Endothelial cell of umbilical vein (primary cell): ENCODE measurements around the gene KRTAP10-10.

Experiments used
- CTCF ChIP-seq, 2 donors: IDR thresholded peaks; 1 replicate in 1 of 2; 2 replicates in 1 of 2; pipeline ENCODE4 v1.5.1; 2011; ENCODE audit warnings: low read length in 2 of 2, mild to moderate bottlenecking in 2 of 2, moderate library complexity in 2 of 2, control low read depth in 1 of 2, inconsistent platforms in 1 of 2, low read depth in 1 of 2; ENCODE audit not compliant: insufficient read depth in 1 of 2; ENCODE audit errors: extremely low read depth in 1 of 2
- EZH2 ChIP-seq: IDR thresholded peaks from 2 replicates; pipeline ENCODE4 v1.6.1; 2012; ENCODE audit warnings: borderline replicate concordance, low read depth, mild to moderate bottlenecking, moderate library complexity, low read length, inconsistent platforms; ENCODE audit not compliant: severe bottlenecking
- MAX ChIP-seq: IDR thresholded peaks from 2 replicates; pipeline ENCODE4 v1.6.1; 2011; ENCODE audit not compliant: insufficient read depth, insufficient read length
- MYC ChIP-seq: IDR thresholded peaks from one replicate; pipeline ENCODE4 v1.6.1; 2011; ENCODE audit warnings: mild to moderate bottlenecking, low read depth, low read length
- POLR2A ChIP-seq: IDR thresholded peaks from 2 replicates; pipeline ENCODE4 v1.6.1; 2012; ENCODE audit warnings: low read depth, mild to moderate bottlenecking, control low read depth, low read length

GRCh38 chr21:44666401-44667320 lies 29.5 kb downstream of the KRTAP10-10 start, which contains the start of gene KRTAP12-2:
- no peak for TF ChIP-seq MYC
- TF ChIP-seq CTCF (IDR thresholded peaks at IDR 0.05; ENCODE audit: extremely low read depth in 1 of 2, insufficient read depth in 1 of 2, low read depth in 1 of 2, low read length in 2 of 2) = no peak
- no peak for TF ChIP-seq POLR2A
- TF ChIP-seq EZH2 = no peak
- TF ChIP-seq MAX = no peak
